Adrenal gland (tissue), 19 donors: ENCODE results near the gene RAVER1. TPM values are rescaled to one million over a fixed set of nuclear protein-coding genes. Genes with fewer than 3 reads are reported as not detected.
A peak's percentile ranks its signal among the peaks of the same experiment; 100 is the strongest.
"Not testable (repeated sequence)": the region's sequence is repeated elsewhere in the genome, so short reads cannot be mapped to it uniquely, and the experiment has no call there.

Experiments
- DNase-seq, 7 donors: peaks; one replicate each; pipeline ENCODE4 v3.0.0-alpha.2; 2019 to 2020
- H3K27ac ChIP-seq, 5 donors: fragments of 200-600 bp; sonication (generic) in 4 of 5; 1 replicate in 3 of 5; 2 replicates in 2 of 5; pipeline versions ENCODE4 v1.5.1 to v1.8.0; 2016 to 2020; ENCODE audit warnings: mild to moderate bottlenecking in 1 of 5
- H3K27me3 ChIP-seq: fragments of 200-600 bp; 2 replicates; pipeline ENCODE4 v1.8.0; 2021
- H3K36me3 ChIP-seq, 2 donors: fragments of 200-600 bp; replicated peaks in 1 of 2; 1 replicate in 1 of 2; 2 replicates in 1 of 2; pipeline versions ENCODE4 v1.5.1 to v1.8.0; 2018 to 2022
- H3K4me1 ChIP-seq, 2 donors: fragments of 200-600 bp; replicated peaks in 1 of 2; 1 replicate in 1 of 2; 2 replicates in 1 of 2; pipeline versions ENCODE4 v1.5.1 to v1.8.0; 2018 to 2021
- H3K4me3 ChIP-seq, 4 donors: fragments of 200-600 bp; sonication (generic) in 3 of 4; one replicate each; pipeline ENCODE4 v1.5.1; 2016 to 2018
- H3K9me3 ChIP-seq, 3 donors: fragments of 200-600 bp; sonication (generic) in 1 of 3; replicated peaks in 1 of 3; 1 replicate in 2 of 3; 2 replicates in 1 of 3; pipeline versions ENCODE4 v1.5.1 to v1.8.0; 2016 to 2021
- CTCF ChIP-seq, 6 experiments: fragments of 450-650 bp in 4 of 6; fragments of 200-600 bp in 2 of 6; sonication (generic) in 1 of 6; IDR thresholded peaks; 1 replicate in 5 of 6; 2 replicates in 1 of 6; pipeline versions ENCODE4 v1.5.1 to v1.8.0; 2016 to 2021; ENCODE audit warnings: antibody characterized with exemption in 6 of 6, mild to moderate bottlenecking in 2 of 6, moderate library complexity in 1 of 6
- POLR2A ChIP-seq, 2 donors: fragments of 450-650 bp; IDR thresholded peaks; one replicate each; pipeline ENCODE4 v1.6.1; 2017; ENCODE audit warnings: antibody characterized with exemption in 2 of 2, mild to moderate bottlenecking in 2 of 2, moderate library complexity in 1 of 2
- WGBS, 4 donors: extraction: QIAGEN DNeasy Blood & Tissue Kit in 2 of 4; methylation state at CpG; one replicate each; pipeline versions ENCODE4 v1.1.5 to v1.1.7; 2013 to 2017; 5-methylcytosine and 5-hydroxymethylcytosine counted together
- intact Hi-C, 2 donors: fragments of 100-400 bp; cut with DNase I; formaldehyde crosslinking; loops; one replicate each; pipeline versions ENCODE4 v1.14.1 to v1.15.0; 2022 to 2023
- long read RNA-seq, 10 donors: library from polyadenylated mRNA in 3 of 10; unstranded in 2 of 10; stranded (forward) in 1 of 10; transcript quantifications; one replicate each; pipeline ENCODE4 v2.0.0 and lab custom pipeline, GENCODE V29; 2021 to 2026
- polyA plus RNA-seq, 3 donors: library from polyadenylated mRNA; stranded (reverse); fragments of 200-250 nt in 2 of 3; fragments of 350-450 nt in 1 of 3; fragmentation: Illumina TruSeq in 1 of 3; extraction: RNeasy Lipid Tissue Mini Kit (QIAGEN cat#74804) in 1 of 3; gene quantifications; one replicate each; pipeline ENCODE4 v1.2.3, GENCODE V29; 2013 to 2014
- total RNA-seq, 9 donors: library from RNA; depleted of rRNA in 4 of 9; stranded (reverse); fragments of >200 nt in 4 of 9; fragments of 120-200 nt in 1 of 9; fragmentation: NEBNext Ultra II Directional in 1 of 9; extraction: Animal tissue kit (Norgen Biotek cat#: 25700) in 1 of 9; gene quantifications; one replicate each; pipeline versions ENCODE4 v1.1.0 to v1.2.4, GENCODE V29; 2013 to 2023
- donor health status: healthy with polysubstance abuse.
- donor health status: Bipolar disorder and iron deficiency.
- donor health status: DM: yes; HTN: yes; CAD: no.
- donor health status: DM: no; HTN: no; CAD: no.
- donor health status: DM: no; HTN: no; CAD: no.
- donor health status: DM: yes; HTN: yes; CAD: no.

Gene RAVER1
- 10 to 100 TPM in 8 of 9 donors, 1 to 10 TPM in 1; 4.3 to 42.7 (median 27.8) TPM for total RNA-seq
- polyA plus RNA-seq: 10 to 100 TPM in 1 of 3 donors, 1 to 10 TPM in 2; 4.1 to 14.0 (median 5.5) TPM
- long read RNA-seq, donor 1, partial matches to known transcripts: 0 of 1 reads
- long read RNA-seq, donor 1, other reads (novel, unspliced or antisense): 0 of 1 reads
- long read RNA-seq, donor 2, partial matches to known transcripts: 0 of 1 reads
- long read RNA-seq, donor 2, other reads (novel, unspliced or antisense): 0 of 1 reads
- long read RNA-seq, donor 3: 0 reads
- long read RNA-seq, donor 4, partial matches to known transcripts: 0 of 2 reads
- long read RNA-seq, donor 4, other reads (novel, unspliced or antisense): 1 of 2 reads
- long read RNA-seq, donor 5, transcript RAVER1-208 (13 exons, 3,501 nt): major isoform, 40 of 58 reads
- long read RNA-seq, donor 5, partial matches to known transcripts: 9 of 58 reads
- long read RNA-seq, donor 5, other reads (novel, unspliced or antisense): 9 of 58 reads
- long read RNA-seq, donor 6, partial matches to known transcripts: 0 of 3 reads
- long read RNA-seq, donor 6, other reads (novel, unspliced or antisense): 3 of 3 reads
- long read RNA-seq, donor 7, partial matches to known transcripts: 0 of 1 reads
- long read RNA-seq, donor 7, other reads (novel, unspliced or antisense): 0 of 1 reads
- long read RNA-seq, donor 8, transcript RAVER1-208 (13 exons, 3,501 nt): major isoform, 5 of 5 reads
- long read RNA-seq, donor 8, partial matches to known transcripts: 0 of 5 reads
- long read RNA-seq, donor 8, other reads (novel, unspliced or antisense): 0 of 5 reads
- long read RNA-seq, donor 9, partial matches to known transcripts: 0 of 1 reads
- long read RNA-seq, donor 9, other reads (novel, unspliced or antisense): 0 of 1 reads
- long read RNA-seq, donor 10, partial matches to known transcripts: 0 of 2 reads
- long read RNA-seq, donor 10, other reads (novel, unspliced or antisense): 0 of 2 reads

GRCh38 chr19:10332965-10333757, at the start of gene RAVER1:
TSS of gene RAVER1 (minus strand) at chr19:10333529. CDS start at chr19:10333507, 22 bp downstream.
- Histone ChIP-seq H3K36me3 (peaks cover 0 to 22% of the 10 kb centered on the region in 2 donors), H3K4me3 (peak within 1 kb of the TSS; percentile 34 to 87 (median 73)), H3K27me3 (no peaks in the 10 kb centered on the region), H3K9me3 (no peaks in the 10 kb centered on the region), H3K27ac (peak within 1 kb of the TSS; percentile 83 to 94 (median 85)), H3K4me1 (peaks cover 13 to 17% of the 10 kb centered on the region in 2 donors)
- WGBS, 4 donors: 0 to 2% (median 0%) methylated on average over 11 to 82 of the region's 82 CpGs
- DNase-seq: peak; percentile 98 to 99 (median 98)
- intact Hi-C loops: no loop called here
- peak in 1 of 6 experiments; percentile 17 for TF ChIP-seq CTCF (IDR thresholded peaks at IDR 0.05)
- TF ChIP-seq POLR2A (IDR thresholded peaks at IDR 0.05): peak; percentile 73 to 85

- H3K9me3 ChIP-seq, DNase-seq, intact Hi-C loops, H3K27ac ChIP-seq, H3K36me3 ChIP-seq, H3K4me3 ChIP-seq, H3K27me3 ChIP-seq: not testable (repeated sequence)
- 77 to 85% (median 82%) methylated on average over 8 of the region's 8 CpGs for WGBS, 4 donors
- H3K4me1 ChIP-seq: peaks cover 0 to 18% of the 10 kb centered on the region in 2 donors
These were observed 49.8 kb upstream of the RAVER1 start for GRCh38 chr19:10383223-10383499.

- no peaks in the 10 kb centered on the region for H3K9me3 ChIP-seq
- peaks cover 0 to 7% of the 10 kb centered on the region in 2 donors for H3K36me3 ChIP-seq
- peak; percentile 97 to 99 (median 98) for DNase-seq
- 0 to 1% (median 0%) methylated on average over 36 to 58 of the region's 58 CpGs for WGBS, 4 donors
- peaks cover 0 to 18% of the 10 kb centered on the region in 2 donors for H3K4me1 ChIP-seq
- H3K27me3 ChIP-seq: no peaks in the 10 kb centered on the region
- peak within 1 kb of the TSS; percentile 58 to 98 (median 83) for H3K4me3 ChIP-seq
- no peak for TF ChIP-seq CTCF (IDR thresholded peaks at IDR 0.05)
- TF ChIP-seq POLR2A (IDR thresholded peaks at IDR 0.05): peak; percentile 38 to 55
- peak within 1 kb of the TSS in 3 of 5 donors; percentile 20 to 89 (median 54) for H3K27ac ChIP-seq
- intact Hi-C loops: no loop called here
These were observed 47.2 kb upstream of the RAVER1 start, which contains the start of gene TYK2 for GRCh38 chr19:10380313-10381102. TSS of gene TYK2 (minus strand) at chr19:10380572. CDS start at chr19:10378406, 2,166 bp downstream.

GRCh38 chr19:10379880-10380312, 46.6 kb upstream of the RAVER1 start:
- WGBS, 4 donors: 0 to 2% (median 2%) methylated on average over 4 to 10 of the region's 10 CpGs
- Histone ChIP-seq H3K4me3 (peak overlapping the region; percentile 58 to 98 (median 83)), H3K36me3 (peaks cover 0 to 7% of the 10 kb centered on the region in 2 donors), H3K27me3 (no peaks in the 10 kb centered on the region), H3K4me1 (peaks cover 0 to 18% of the 10 kb centered on the region in 2 donors), H3K27ac (peak overlapping the region in 3 of 5 donors; percentile 20 to 89 (median 39)), H3K9me3 (no peaks in the 10 kb centered on the region)
- intact Hi-C loops: no loop called here
- TF ChIP-seq POLR2A (IDR thresholded peaks at IDR 0.05) (no peak), CTCF (IDR thresholded peaks at IDR 0.05) (no peak)
- DNase-seq: no peak
